Activated CD4-positive, CD25-positive, alpha-beta regulatory T cell treated with anti-CD3 and anti-CD28 coated beads, Interleukin-2, amount 50 U/mL, for 16 hours (primary cell): ENCODE measurements around the gene CXCR3.
"Not testable (repeated sequence)": the region's sequence is repeated elsewhere in the genome, so short reads cannot be mapped to it uniquely, and the experiment has no call there.

ENCODE experiments used
- DNase-seq: peaks from one replicate; pipeline ENCODE4 v3.0.0-alpha.2; 2020; ENCODE audit warnings: low read depth, low spot score

CXCR3 gene

GRCh38 chrX:71611736-71612135 is 6.6 kb downstream of the CXCR3 start:
- not testable (repeated sequence) for DNase-seq

- DNase-seq, result no peak
Measured at GRCh38 chrX:71609095-71609750, 9.1 kb downstream of the CXCR3 start.

GRCh38 chrX:71607488-71607887 is 10.8 kb downstream of the CXCR3 start:
- no peak for DNase-seq

GRCh38 chrX:71606536-71607216 is 11.6 kb downstream of the CXCR3 start:
- no peak for DNase-seq

- DNase-seq, result no peak
Measured at GRCh38 chrX:71604796-71605568, 13.3 kb downstream of the CXCR3 start.

- no peak for DNase-seq
Measured at GRCh38 chrX:71604141-71604540, 14.2 kb downstream of the CXCR3 start.

GRCh38 chrX:71603618-71604017 is 14.7 kb downstream of the CXCR3 start:
- no peak for DNase-seq

- no peak for DNase-seq
Measured at GRCh38 chrX:71599965-71600364, 18.3 kb downstream of the CXCR3 start.

GRCh38 chrX:71593210-71593609 is 25.1 kb downstream of the CXCR3 start:
- DNase-seq, result not testable (repeated sequence)

- DNase-seq, result no peak
Measured at GRCh38 chrX:71586929-71587328, 31.4 kb downstream of the CXCR3 start.

- DNase-seq, result no peak
Measured at GRCh38 chrX:71581210-71581609, 37.1 kb downstream of the CXCR3 start.

GRCh38 chrX:71579990-71580380 is 38.3 kb downstream of the CXCR3 start:
- no peak for DNase-seq

- no peak for DNase-seq
Measured at GRCh38 chrX:71579136-71579989, 38.9 kb downstream of the CXCR3 start.

- DNase-seq, result no peak
Measured at GRCh38 chrX:71578253-71579135, 39.8 kb downstream of the CXCR3 start, which contains the start of gene GCNA. GCNA (plus strand) TSS chrX:71578437; CDS start chrX:71580822, 2,385 bp downstream.

- no peak for DNase-seq
Measured at GRCh38 chrX:71577682-71578081, 40.6 kb downstream of the CXCR3 start.

GRCh38 chrX:71573590-71573989 is 44.7 kb downstream of the CXCR3 start:
- no peak for DNase-seq

GRCh38 chrX:71571390-71571789 is 46.9 kb downstream of the CXCR3 start:
- DNase-seq, result not testable (repeated sequence)
